ENCODE results near the gene MDP1. TPM values are rescaled to one million over a fixed set of nuclear protein-coding genes. Genes with fewer than 3 reads are reported as not detected.

MDP1 gene
- total RNA-seq, 3 donors from 2014 or later (not counting 1 experiment from before 2014, with no cell fraction given) = 4.0 to 6.1 (median 5.5) TPM

- Histone ChIP-seq H3K27me3 (ENCODE audit: control insufficient read depth, insufficient read depth, low read length) (no peaks in the 10 kb centered on the region), H3K36me3 (ENCODE audit: control insufficient read depth, insufficient read depth, low read length) (peaks cover 48% of the 10 kb centered on the region), H3K27ac (ENCODE audit: low read length) (no peak overlapping the region), H3K9me3 (ENCODE audit: control insufficient read depth, insufficient read depth, low read length) (no peaks in the 10 kb centered on the region), H3K4me1 (ENCODE audit: control insufficient read depth, insufficient read depth, low read length) (peaks cover 24% of the 10 kb centered on the region), H3K4me3 (ENCODE audit: low read length) (no peak overlapping the region)
- peaks cover 63 to 71% of the 10 kb centered on the region in 2 donors for H3K4me1 Mint-ChIP-seq
- 98% methylated on average over 3 of the region's 3 CpGs for WGBS (ENCODE audit: insufficient coverage)
- intact Hi-C loops (cut with micrococcal nuclease) = loop anchor here (5.0 kb wide), 2 partner anchors 37 to 38 kb away; partner anchors contain the start of genes RABGGTA and TM9SF1
- TF ChIP-seq CTCF (IDR thresholded peaks at IDR 0.05) = no peak
- ATAC-seq (no peak), DNase-seq (no peak)
- no peaks in the 10 kb centered on the region for H3K27me3 Mint-ChIP-seq (ENCODE audit: low read depth in 2 of 2)
- peaks cover 22% of the 10 kb centered on the region for H3K36me3 Mint-ChIP-seq
- H3K4me3 Mint-ChIP-seq = peak overlapping the region; percentile 59
- no peaks in the 10 kb centered on the region for H3K9me3 Mint-ChIP-seq
- H3K27ac Mint-ChIP-seq = peak overlapping the region; percentile 36 to 100
Observed at GRCh38 chr14:24234095-24235005, 18.5 kb upstream of the MDP1 start.

GRCh38 chr14:24233538-24233866 is 17.6 kb upstream of the MDP1 start:
- no peak for DNase-seq
- peaks cover 22% of the 10 kb centered on the region for H3K36me3 Mint-ChIP-seq
- Histone ChIP-seq H3K4me1 (ENCODE audit: control insufficient read depth, insufficient read depth, low read length) (peaks cover 24% of the 10 kb centered on the region), H3K27me3 (ENCODE audit: control insufficient read depth, insufficient read depth, low read length) (no peaks in the 10 kb centered on the region), H3K4me3 (ENCODE audit: low read length) (peak overlapping the region; percentile 71), H3K9me3 (ENCODE audit: control insufficient read depth, insufficient read depth, low read length) (no peaks in the 10 kb centered on the region), H3K36me3 (ENCODE audit: control insufficient read depth, insufficient read depth, low read length) (peaks cover 40% of the 10 kb centered on the region), H3K27ac (ENCODE audit: low read length) (peak overlapping the region; percentile 77)
- WGBS (ENCODE audit: insufficient coverage) = 76% methylated on average over 2 of the region's 2 CpGs
- intact Hi-C loops (cut with micrococcal nuclease) = loop anchor here (5.0 kb wide), 2 partner anchors 36 to 39 kb away; partner anchors contain the start of genes RABGGTA and TM9SF1
- no peak for TF ChIP-seq CTCF (IDR thresholded peaks at IDR 0.05)
- no peaks in the 10 kb centered on the region for H3K27me3 Mint-ChIP-seq (ENCODE audit: low read depth in 2 of 2)
- H3K4me3 Mint-ChIP-seq = peak overlapping the region; percentile 86
- no peaks in the 10 kb centered on the region for H3K9me3 Mint-ChIP-seq
- peak overlapping the region; percentile 87 to 100 for H3K27ac Mint-ChIP-seq
- ATAC-seq = no peak
- peaks cover 55 to 67% of the 10 kb centered on the region in 2 donors for H3K4me1 Mint-ChIP-seq

- Mint-ChIP-seq H3K4me3 (peak within 1 kb of the TSS; percentile 86), H3K27me3 (ENCODE audit: low read depth in 2 of 2) (no peaks in the 10 kb centered on the region), H3K4me1 (peaks cover 49 to 61% of the 10 kb centered on the region in 2 donors), H3K36me3 (peaks cover 18% of the 10 kb centered on the region), H3K27ac (peak within 1 kb of the TSS; percentile 87 to 100), H3K9me3 (no peaks in the 10 kb centered on the region)
- WGBS (ENCODE audit: insufficient coverage) = 6% methylated on average over 32 of the region's 38 CpGs
- Histone ChIP-seq H3K4me1 (ENCODE audit: control insufficient read depth, insufficient read depth, low read length) (peaks cover 24% of the 10 kb centered on the region), H3K36me3 (ENCODE audit: control insufficient read depth, insufficient read depth, low read length) (peaks cover 33% of the 10 kb centered on the region), H3K27me3 (ENCODE audit: control insufficient read depth, insufficient read depth, low read length) (no peaks in the 10 kb centered on the region), H3K9me3 (ENCODE audit: control insufficient read depth, insufficient read depth, low read length) (no peaks in the 10 kb centered on the region), H3K27ac (ENCODE audit: low read length) (peak within 1 kb of the TSS; percentile 77), H3K4me3 (ENCODE audit: low read length) (peak within 1 kb of the TSS; percentile 71)
- ATAC-seq = peak; percentile 21 to 41 (median 40)
- intact Hi-C loops (cut with micrococcal nuclease) = loop anchor here (1.0 to 5.0 kb wide), 4 partner anchors 9 to 39 kb away; partner anchors contain the start of genes MDP1, RABGGTA, TINF2 and TM9SF1
- no peak for TF ChIP-seq CTCF (IDR thresholded peaks at IDR 0.05)
- peak in 1 of 2 donors; percentile 53 for DNase-seq
Observed at GRCh38 chr14:24232645-24233537, 17.0 kb upstream of the MDP1 start, which contains the start of gene GMPR2. GMPR2 (plus strand) TSS chr14:24232929; CDS start chr14:24233254, 325 bp downstream.

Data from natural killer cell (primary cell).